ENCODE results near the gene CLEC4F.

- TF ChIP-seq ZNF280B (CRISPR knock-in tag; IDR thresholded peaks at IDR 0.05; ENCODE audit: borderline replicate concordance) (no peak), ZNF274 (CRISPR knock-in tag; IDR thresholded peaks at IDR 0.05) (no peak), HNRNPLL (IDR thresholded peaks at IDR 0.05; ENCODE audit: low read depth, low read length, poor library complexity, severe bottlenecking) (no peak), ZNF34 (CRISPR knock-in tag; IDR thresholded peaks at IDR 0.05; ENCODE audit: borderline replicate concordance) (no peak), POLR2AphosphoS5 (IDR thresholded peaks at IDR 0.05; ENCODE audit: low read depth, low read length) (no peak), FOXA1 (IDR thresholded peaks at IDR 0.05) (no peak), FOXA1 (CRISPR knock-in tag; IDR thresholded peaks at IDR 0.05) (no peak), CTCF (CRISPR knock-in tag; IDR thresholded peaks at IDR 0.05) (no peak), ISX (CRISPR knock-in tag; conservative IDR thresholded peaks at IDR 0.05) (no peak), ZNF3 (CRISPR knock-in tag; IDR thresholded peaks at IDR 0.05) (no peak), CREB1 (IDR thresholded peaks at IDR 0.05) (no peak), CREB1 (CRISPR knock-in tag; IDR thresholded peaks at IDR 0.05) (no peak), ZFY (CRISPR knock-in tag; IDR thresholded peaks at IDR 0.05) (no peak), ZNF329 (CRISPR knock-in tag; IDR thresholded peaks at IDR 0.05; ENCODE audit: low read depth) (no peak)
- TF ChIP-seq, protein P1, sequence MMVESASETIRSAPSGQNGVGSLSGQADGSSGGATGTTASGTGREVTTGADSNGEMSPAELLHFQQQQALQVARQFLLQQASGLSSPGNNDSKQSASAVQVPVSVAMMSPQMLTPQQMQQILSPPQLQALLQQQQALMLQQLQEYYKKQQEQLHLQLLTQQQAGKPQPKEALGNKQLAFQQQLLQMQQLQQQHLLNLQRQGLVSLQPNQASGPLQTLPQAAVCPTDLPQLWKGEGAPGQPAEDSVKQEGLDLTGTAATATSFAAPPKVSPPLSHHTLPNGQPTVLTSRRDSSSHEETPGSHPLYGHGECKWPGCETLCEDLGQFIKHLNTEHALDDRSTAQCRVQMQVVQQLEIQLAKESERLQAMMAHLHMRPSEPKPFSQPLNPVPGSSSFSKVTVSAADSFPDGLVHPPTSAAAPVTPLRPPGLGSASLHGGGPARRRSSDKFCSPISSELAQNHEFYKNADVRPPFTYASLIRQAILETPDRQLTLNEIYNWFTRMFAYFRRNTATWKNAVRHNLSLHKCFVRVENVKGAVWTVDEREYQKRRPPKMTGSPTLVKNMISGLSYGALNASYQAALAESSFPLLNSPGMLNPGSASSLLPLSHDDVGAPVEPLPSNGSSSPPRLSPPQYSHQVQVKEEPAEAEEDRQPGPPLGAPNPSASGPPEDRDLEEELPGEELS (CRISPR knock-in tag; IDR thresholded peaks at IDR 0.05), result no peak
These were observed 11.5 kb upstream of the CLEC4F start for GRCh38 chr2:70831861-70832260.

Measured in HepG2 (cell line).